Sigmoid colon (tissue), 4 donors: ENCODE data around the gene ATG10.

Source experiments
- CTCF ChIP-seq, 4 experiments: fragments of 450-650 bp in 3 of 4; fragments of 200-600 bp in 1 of 4; IDR thresholded peaks; one replicate each; pipeline ENCODE4 v1.5.1; 2016 to 2019; ENCODE audit warnings: antibody characterized with exemption in 4 of 4, mild to moderate bottlenecking in 3 of 4, moderate library complexity in 2 of 4
- EP300 ChIP-seq, 4 donors: sonication (generic); formaldehyde crosslinking; IDR thresholded peaks; one replicate each; pipeline ENCODE4 v1.6.1; 2017; ENCODE audit warnings: antibody characterized with exemption in 4 of 4

DNA sequence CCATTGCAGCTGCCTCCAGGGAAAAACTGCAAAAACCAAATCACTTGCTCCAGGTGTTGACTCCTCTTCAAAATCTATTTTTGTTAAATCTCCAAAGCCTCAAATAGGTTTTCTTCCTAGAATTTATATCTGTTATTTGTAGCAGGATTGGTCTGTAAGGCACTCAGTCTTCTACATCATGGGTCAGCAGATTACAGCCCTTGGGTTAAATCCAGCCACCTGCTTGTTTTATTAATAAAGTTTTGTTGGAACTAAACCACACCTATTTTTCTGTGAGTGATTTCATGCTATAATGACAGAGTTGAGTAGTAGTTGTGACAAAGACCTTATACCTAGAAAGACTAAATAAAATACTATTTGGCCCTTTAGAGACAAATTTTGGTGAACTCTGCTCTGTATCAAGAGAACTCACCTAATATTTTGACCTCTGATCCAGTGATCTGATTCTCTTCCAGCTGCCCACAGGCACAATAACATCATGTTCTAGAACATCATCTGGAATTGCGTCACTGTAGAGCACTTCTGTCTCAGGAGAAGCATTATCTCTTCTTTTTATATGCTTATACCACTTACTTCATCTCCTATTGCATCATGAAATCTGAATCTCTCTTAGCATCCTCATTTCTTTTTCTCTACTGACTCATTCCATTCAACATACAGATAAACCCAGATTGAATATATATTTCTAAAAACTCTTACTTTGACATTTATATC lies 176.2 kb downstream of the ATG10 start:
- no peak for TF ChIP-seq CTCF (IDR thresholded peaks at IDR 0.05)
- TF ChIP-seq EP300 (IDR thresholded peaks at IDR 0.05) = no peak
